ENCODE measurements around the gene EIF3D. TPM values are rescaled to one million over a fixed set of nuclear protein-coding genes. Genes with fewer than 3 reads are reported as not detected.

Gene EIF3D
- total and polyA plus RNA-seq, 9 of the 15 experiments (the other 6 are each of a cell fraction or from before 2014, with no cell fraction given) = 191 to 422 (median 279) TPM

- TF ChIP-seq, protein P1, sequence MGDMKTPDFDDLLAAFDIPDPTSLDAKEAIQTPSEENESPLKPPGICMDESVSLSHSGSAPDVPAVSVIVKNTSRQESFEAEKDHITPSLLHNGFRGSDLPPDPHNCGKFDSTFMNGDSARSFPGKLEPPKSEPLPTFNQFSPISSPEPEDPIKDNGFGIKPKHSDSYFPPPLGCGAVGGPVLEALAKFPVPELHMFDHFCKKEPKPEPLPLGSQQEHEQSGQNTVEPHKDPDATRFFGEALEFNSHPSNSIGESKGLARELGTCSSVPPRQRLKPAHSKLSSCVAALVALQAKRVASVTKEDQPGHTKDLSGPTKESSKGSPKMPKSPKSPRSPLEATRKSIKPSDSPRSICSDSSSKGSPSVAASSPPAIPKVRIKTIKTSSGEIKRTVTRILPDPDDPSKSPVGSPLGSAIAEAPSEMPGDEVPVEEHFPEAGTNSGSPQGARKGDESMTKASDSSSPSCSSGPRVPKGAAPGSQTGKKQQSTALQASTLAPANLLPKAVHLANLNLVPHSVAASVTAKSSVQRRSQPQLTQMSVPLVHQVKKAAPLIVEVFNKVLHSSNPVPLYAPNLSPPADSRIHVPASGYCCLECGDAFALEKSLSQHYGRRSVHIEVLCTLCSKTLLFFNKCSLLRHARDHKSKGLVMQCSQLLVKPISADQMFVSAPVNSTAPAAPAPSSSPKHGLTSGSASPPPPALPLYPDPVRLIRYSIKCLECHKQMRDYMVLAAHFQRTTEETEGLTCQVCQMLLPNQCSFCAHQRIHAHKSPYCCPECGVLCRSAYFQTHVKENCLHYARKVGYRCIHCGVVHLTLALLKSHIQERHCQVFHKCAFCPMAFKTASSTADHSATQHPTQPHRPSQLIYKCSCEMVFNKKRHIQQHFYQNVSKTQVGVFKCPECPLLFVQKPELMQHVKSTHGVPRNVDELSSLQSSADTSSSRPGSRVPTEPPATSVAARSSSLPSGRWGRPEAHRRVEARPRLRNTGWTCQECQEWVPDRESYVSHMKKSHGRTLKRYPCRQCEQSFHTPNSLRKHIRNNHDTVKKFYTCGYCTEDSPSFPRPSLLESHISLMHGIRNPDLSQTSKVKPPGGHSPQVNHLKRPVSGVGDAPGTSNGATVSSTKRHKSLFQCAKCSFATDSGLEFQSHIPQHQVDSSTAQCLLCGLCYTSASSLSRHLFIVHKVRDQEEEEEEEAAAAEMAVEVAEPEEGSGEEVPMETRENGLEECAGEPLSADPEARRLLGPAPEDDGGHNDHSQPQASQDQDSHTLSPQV (IDR thresholded peaks at IDR 0.05) = 0 out of 2 replicates have a peak, but pooled peaks have one; percentile 25
- TF ChIP-seq ELK3 (CRISPR knock-in tag; IDR thresholded peaks at IDR 0.05) (no peak), BCOR (IDR thresholded peaks at IDR 0.05) (0 out of 2 replicates have a peak, but pooled peaks have one; percentile 12), FOS (IDR thresholded peaks at IDR 0.05; ENCODE audit: extremely low read depth, insufficient read length) (no peak), ZNF384 (IDR thresholded peaks at IDR 0.05; ENCODE audit: low read depth, low read length) (peak; percentile 89), PHF8 (IDR thresholded peaks at IDR 0.05; ENCODE audit: borderline replicate concordance, low read length) (peak; percentile 82; the same call in 1 of the 2 replicates), MGA (IDR thresholded peaks at IDR 0.05) (no peak), CCNT2 (IDR thresholded peaks at IDR 0.05; ENCODE audit: borderline replicate concordance, extremely low read depth, insufficient read length, low read depth, low read length) (peak; percentile 43), YBX1 (IDR thresholded peaks at IDR 0.05) (no peak)
Measured at GRCh38 chr22:36481393-36482168, 47.4 kb downstream of the EIF3D start, which contains the start of gene TXN2 (continued).

All from K562 (cell line).